CD8-positive, alpha-beta memory T cell (primary cell): ENCODE results near the gene GNA12. TPM values are rescaled to one million over a fixed set of nuclear protein-coding genes. Genes with fewer than 3 reads are reported as not detected.
A peak's percentile ranks its signal among the peaks of the same experiment; 100 is the strongest.
"Not testable (repeated sequence)": the region's sequence is repeated elsewhere in the genome, so short reads cannot be mapped to it uniquely, and the experiment has no call there.

Source experiments
- CTCF ChIA-PET: fragments of 350-600 bp; sonication (Branson Sonifier 250); formaldehyde crosslinking; loops from one replicate; lab custom pipeline; 2021; ENCODE audit warnings: antibody characterized with exemption; lab: Charles Lee
- POLR2A ChIA-PET: fragments of 350-600 bp; sonication (Branson Sonifier 250); formaldehyde crosslinking; loops from one replicate; lab custom pipeline; 2021; ENCODE audit warnings: antibody characterized with exemption; lab: Charles Lee
- DNase-seq, 5 donors: peaks; one replicate each; pipeline versions ENCODE4 v3.0.0 to v3.0.0-alpha.2; 2020 to 2022; ENCODE audit warnings: mixed read lengths in 1 of 5
- H3K27ac ChIP-seq: one replicate; pipeline ENCODE4 v1.7.0; 2013; ENCODE audit warnings: low read depth, mild to moderate bottlenecking, low read length, moderate library complexity
- H3K27me3 ChIP-seq: 2 replicates; pipeline ENCODE4 v1.7.0; 2013; ENCODE audit warnings: low read length, mild to moderate bottlenecking; ENCODE audit not compliant: insufficient read depth, poor library complexity, severe bottlenecking
- H3K36me3 ChIP-seq: 2 replicates; pipeline ENCODE4 v1.7.0; 2013; ENCODE audit warnings: mild to moderate bottlenecking, low read length, moderate library complexity; ENCODE audit not compliant: insufficient read depth
- H3K4me1 ChIP-seq: 2 replicates; pipeline ENCODE4 v1.7.0; 2013; ENCODE audit warnings: mild to moderate bottlenecking, low read length, moderate library complexity; ENCODE audit not compliant: insufficient read depth
- H3K4me3 ChIP-seq: 2 replicates; pipeline ENCODE4 v1.7.0; 2013; ENCODE audit warnings: mild to moderate bottlenecking, low read length
- H3K9me3 ChIP-seq: 2 replicates; pipeline ENCODE4 v1.7.0; 2013; ENCODE audit warnings: mild to moderate bottlenecking, low read length
- H3K27ac Mint-ChIP-seq, 8 donors: one replicate each; pipeline ENCODE4 v1.8.0; 2020 to 2021; ENCODE audit warnings: mixed read lengths in 8 of 8, mild to moderate bottlenecking in 6 of 8, inconsistent platforms in 3 of 8, moderate library complexity in 3 of 8
- H3K27me3 Mint-ChIP-seq, 2 donors: one replicate each; pipeline ENCODE4 v1.8.0; 2020 to 2021; ENCODE audit warnings: mixed read lengths in 2 of 2, mild to moderate bottlenecking in 1 of 2, moderate library complexity in 1 of 2
- H3K36me3 Mint-ChIP-seq, 3 donors: one replicate each; pipeline ENCODE4 v1.8.0; 2020 to 2021; ENCODE audit warnings: mixed read lengths in 3 of 3, inconsistent platforms in 1 of 3, mild to moderate bottlenecking in 1 of 3
- H3K4me1 Mint-ChIP-seq, 3 donors: one replicate each; pipeline ENCODE4 v1.8.0; 2020 to 2021; ENCODE audit warnings: mixed read lengths in 3 of 3, inconsistent platforms in 1 of 3, mild to moderate bottlenecking in 1 of 3
- H3K4me3 Mint-ChIP-seq, 7 donors: one replicate each; pipeline ENCODE4 v1.8.0; 2020 to 2021; ENCODE audit warnings: mixed read lengths in 7 of 7, mild to moderate bottlenecking in 6 of 7, moderate library complexity in 4 of 7, inconsistent platforms in 2 of 7
- H3K9me3 Mint-ChIP-seq, 5 donors: one replicate each; pipeline ENCODE4 v1.8.0; 2020 to 2022; ENCODE audit warnings: mixed read lengths in 5 of 5, mild to moderate bottlenecking in 3 of 5, moderate library complexity in 2 of 5, inconsistent platforms in 1 of 5
- polyA plus RNA-seq: library from polyadenylated mRNA; unstranded; fragments of 300-500 nt; fragmentation: Illumina TruSeq; gene quantifications from one replicate; pipeline ENCODE4 v1.2.3, GENCODE V29; 2021
- total RNA-seq, 2 experiments: library from RNA; stranded (reverse); gene quantifications; one replicate each; pipeline ENCODE4 v1.2.3, GENCODE V29; 2021

The GNA12 gene
- total and polyA plus RNA-seq, 3 experiments from 2014 or later = 11.2 to 21.2 (median 20.6) TPM

GRCh38 chr7:2702594-2702957 is 141.5 kb downstream of the GNA12 start:
- Mint-ChIP-seq H3K4me3 (peak overlapping the region in 1 of 7 donors; percentile 3), H3K36me3 (no peaks in the 10 kb centered on the region), H3K27me3 (no peaks in the 10 kb centered on the region), H3K9me3 (no peaks in the 10 kb centered on the region), H3K4me1 (peaks cover 20 to 31% (median 22%) of the 10 kb centered on the region in 3 donors), H3K27ac (no peak overlapping the region)
- ChIA-PET CTCF (interaction anchor here (1.4 to 2.5 kb wide), 2 partner anchors 16 to 32 kb away, joined by 4 to 10 read pairs; no protein-coding TSS in a partner anchor), POLR2A (interaction anchor here (1.0 kb wide), 1 partner anchor 11 kb away, joined by 3 read pairs; no protein-coding TSS in a partner anchor)
- H3K27me3 ChIP-seq = no peaks in the 10 kb centered on the region
- DNase-seq = no peak
- H3K4me1 ChIP-seq = peaks cover 22% of the 10 kb centered on the region
- H3K27ac ChIP-seq = no peak overlapping the region
- H3K4me3 ChIP-seq = no peak overlapping the region
- H3K9me3 ChIP-seq = no peaks in the 10 kb centered on the region
- H3K36me3 ChIP-seq = no peaks in the 10 kb centered on the region

GRCh38 chr7:2701832-2702593 is 142.1 kb downstream of the GNA12 start:
- ChIA-PET CTCF (interaction anchor here (1.4 to 6.5 kb wide), 3 partner anchors 7 to 32 kb away, joined by 4 to 100 read pairs (median 10); no protein-coding TSS in a partner anchor), POLR2A (interaction anchor here (1.0 kb wide), 1 partner anchor 10 kb away, joined by 3 read pairs; no protein-coding TSS in a partner anchor)
- no peaks in the 10 kb centered on the region for H3K36me3 ChIP-seq
- Mint-ChIP-seq H3K4me1 (peaks cover 20 to 31% (median 22%) of the 10 kb centered on the region in 3 donors), H3K36me3 (no peaks in the 10 kb centered on the region), H3K9me3 (no peaks in the 10 kb centered on the region), H3K27me3 (no peaks in the 10 kb centered on the region), H3K27ac (no peak overlapping the region), H3K4me3 (peak overlapping the region in 1 of 7 donors; percentile 3)
- H3K27ac ChIP-seq = no peak overlapping the region
- H3K27me3 ChIP-seq = no peaks in the 10 kb centered on the region
- no peak for DNase-seq
- no peak overlapping the region for H3K4me3 ChIP-seq
- H3K9me3 ChIP-seq = no peaks in the 10 kb centered on the region
- peaks cover 22% of the 10 kb centered on the region for H3K4me1 ChIP-seq

- Histone ChIP-seq H3K36me3 (no peaks in the 10 kb centered on the region), H3K4me3 (no peak overlapping the region), H3K27ac (no peak overlapping the region), H3K9me3 (no peaks in the 10 kb centered on the region), H3K27me3 (no peaks in the 10 kb centered on the region), H3K4me1 (peaks cover 22% of the 10 kb centered on the region)
- CTCF ChIA-PET = interaction anchor here (2.5 to 6.5 kb wide), 2 partner anchors 8 to 31 kb away, joined by 10 to 100 read pairs; no protein-coding TSS in a partner anchor
- peaks cover 20 to 31% (median 22%) of the 10 kb centered on the region in 3 donors for H3K4me1 Mint-ChIP-seq
- no peak overlapping the region for H3K4me3 Mint-ChIP-seq
- DNase-seq = no peak
- no peaks in the 10 kb centered on the region for H3K27me3 Mint-ChIP-seq
- no peaks in the 10 kb centered on the region for H3K36me3 Mint-ChIP-seq
- POLR2A ChIA-PET = no interaction called here
- H3K9me3 Mint-ChIP-seq = no peaks in the 10 kb centered on the region
- peak overlapping the region in 1 of 8 donors; percentile 50 for H3K27ac Mint-ChIP-seq
Observed at GRCh38 chr7:2701424-2701823, 142.7 kb downstream of the GNA12 start.

- H3K27ac ChIP-seq = no peak overlapping the region
- H3K36me3 ChIP-seq = no peaks in the 10 kb centered on the region
- ChIA-PET CTCF (interaction anchor here (1.1 to 6.5 kb wide), 6 partner anchors 9 to 104 kb away, joined by 3 to 100 read pairs (median 7); no protein-coding TSS in a partner anchor), POLR2A (interaction anchor here (2.6 kb wide), 1 partner anchor 10 kb away, joined by 22 read pairs; no protein-coding TSS in a partner anchor)
- no peaks in the 10 kb centered on the region for H3K27me3 ChIP-seq
- Mint-ChIP-seq H3K27me3 (no peaks in the 10 kb centered on the region), H3K9me3 (no peaks in the 10 kb centered on the region), H3K4me3 (peak overlapping the region in 2 of 7 donors; percentile 45 to 56), H3K27ac (peak overlapping the region in 4 of 8 donors; percentile 8 to 64 (median 63)), H3K36me3 (no peaks in the 10 kb centered on the region), H3K4me1 (peaks cover 20 to 31% (median 22%) of the 10 kb centered on the region in 3 donors)
- no peak for DNase-seq
- no peaks in the 10 kb centered on the region for H3K9me3 ChIP-seq
- no peak overlapping the region for H3K4me3 ChIP-seq
- peaks cover 22% of the 10 kb centered on the region for H3K4me1 ChIP-seq
Observed at GRCh38 chr7:2700141-2700850, 143.8 kb downstream of the GNA12 start.

- Mint-ChIP-seq H3K27ac (peak overlapping the region; percentile 8 to 89 (median 73)), H3K36me3 (no peaks in the 10 kb centered on the region), H3K27me3 (no peaks in the 10 kb centered on the region), H3K9me3 (no peaks in the 10 kb centered on the region), H3K4me1 (peaks cover 20 to 31% (median 22%) of the 10 kb centered on the region in 3 donors), H3K4me3 (peak overlapping the region in 6 of 7 donors; percentile 34 to 81 (median 67))
- CTCF ChIA-PET = interaction anchor here (0.6 to 6.5 kb wide), 11 partner anchors 9 to 103 kb away, joined by 3 to 100 read pairs (median 4); no protein-coding TSS in a partner anchor
- H3K9me3 ChIP-seq = no peaks in the 10 kb centered on the region
- POLR2A ChIA-PET = interaction anchor here (1.1 to 2.6 kb wide), 3 partner anchors 11 to 171 kb away, joined by 3 to 22 read pairs (median 4); no protein-coding TSS in a partner anchor
- peak overlapping the region; percentile 44 for H3K27ac ChIP-seq
- peaks cover 22% of the 10 kb centered on the region for H3K4me1 ChIP-seq
- no peaks in the 10 kb centered on the region for H3K36me3 ChIP-seq
- no peak overlapping the region for H3K4me3 ChIP-seq
- H3K27me3 ChIP-seq = no peaks in the 10 kb centered on the region
- DNase-seq = no peak
Observed at GRCh38 chr7:2699289-2699620, 144.9 kb downstream of the GNA12 start.

GRCh38 chr7:2698581-2699288 is 145.4 kb downstream of the GNA12 start:
- H3K36me3 ChIP-seq = no peaks in the 10 kb centered on the region
- Mint-ChIP-seq H3K27me3 (no peaks in the 10 kb centered on the region), H3K27ac (peak overlapping the region; percentile 8 to 89 (median 73)), H3K9me3 (no peaks in the 10 kb centered on the region), H3K4me1 (peaks cover 20 to 31% (median 22%) of the 10 kb centered on the region in 3 donors), H3K36me3 (no peaks in the 10 kb centered on the region), H3K4me3 (peak overlapping the region; percentile 11 to 81 (median 66))
- H3K27me3 ChIP-seq = no peaks in the 10 kb centered on the region
- peak; percentile 38 to 90 (median 70) for DNase-seq
- H3K27ac ChIP-seq = no peak overlapping the region
- POLR2A ChIA-PET = interaction anchor here (1.1 to 2.6 kb wide), 3 partner anchors 12 to 171 kb away, joined by 3 to 22 read pairs (median 4); no protein-coding TSS in a partner anchor
- CTCF ChIA-PET = interaction anchor here (0.6 to 6.5 kb wide), 11 partner anchors 9 to 102 kb away, joined by 3 to 100 read pairs (median 4); no protein-coding TSS in a partner anchor
- peaks cover 22% of the 10 kb centered on the region for H3K4me1 ChIP-seq
- H3K4me3 ChIP-seq = no peak overlapping the region
- no peaks in the 10 kb centered on the region for H3K9me3 ChIP-seq

GRCh38 chr7:2694122-2694436 is 150.0 kb downstream of the GNA12 start:
- DNase-seq, POLR2A ChIA-PET, H3K9me3 Mint-ChIP-seq, H3K27ac ChIP-seq, H3K4me3 Mint-ChIP-seq, H3K9me3 ChIP-seq, H3K36me3 ChIP-seq, H3K36me3 Mint-ChIP-seq, H3K4me3 ChIP-seq: not testable (repeated sequence)
- Histone ChIP-seq H3K27me3 (peaks cover 13% of the 10 kb centered on the region), H3K4me1 (peaks cover 14% of the 10 kb centered on the region)
- Mint-ChIP-seq H3K4me1 (peaks cover 13 to 27% (median 18%) of the 10 kb centered on the region in 3 donors), H3K27ac (peak overlapping the region in 1 of 8 donors; percentile 43), H3K27me3 (peaks cover 16 to 24% of the 10 kb centered on the region in 2 donors)
- CTCF ChIA-PET = interaction anchor here (1.3 to 1.9 kb wide), 2 partner anchors 15 to 16 kb away, joined by 4 to 5 read pairs; no protein-coding TSS in a partner anchor
